MM.1S (cell line): Measurements from ENCODE around the gene NBEAL2.

Experiments used
- CTCF ChIP-seq: fragments of 300-600 bp; sonication (generic); IDR thresholded peaks from 2 replicates; pipeline ENCODE4 v1.5.1; 2016; ENCODE audit warnings: antibody characterized with exemption, low read length, mixed read lengths
- EZH2 ChIP-seq: fragments of 300-600 bp; sonication (generic); optimal IDR thresholded peaks from 2 replicates; pipeline ENCODE3; 2017; ENCODE audit warnings: low read depth, mild to moderate bottlenecking, antibody characterized with exemption, low read length, mixed read lengths
- EZH2phosphoT487 ChIP-seq: fragments of 300-600 bp; sonication (generic); IDR thresholded peaks from 2 replicates; pipeline ENCODE4 v1.6.1; 2018; ENCODE audit warnings: antibody characterized with exemption, low read length

GRCh38 chr3:46974421-46975171, 4.9 kb upstream of the NBEAL2 start:
- TF ChIP-seq EZH2 (no peak), CTCF (no peak), EZH2phosphoT487 (no peak)
